DOHH2 (cell line): Measurements from ENCODE around the gene RABL2B.

Experiments
- EZH2phosphoT487 ChIP-seq: fragments of 200-600 bp; sonication (generic); IDR thresholded peaks from 2 replicates; pipeline ENCODE4 v1.6.1; 2017; ENCODE audit warnings: borderline replicate concordance, mild to moderate bottlenecking, antibody characterized with exemption, low read length, moderate library complexity, mixed read lengths
- TF ChIP-seq, protein P1 (sequence below): fragments of 200-600 bp; sonication (generic); IDR thresholded peaks from one replicate; pipeline ENCODE4 v1.5.1; 2014; ENCODE audit warnings: antibody characterized with exemption, mild to moderate bottlenecking, low read depth, low read length; ENCODE audit not compliant: poor library complexity, severe bottlenecking

DNA sequence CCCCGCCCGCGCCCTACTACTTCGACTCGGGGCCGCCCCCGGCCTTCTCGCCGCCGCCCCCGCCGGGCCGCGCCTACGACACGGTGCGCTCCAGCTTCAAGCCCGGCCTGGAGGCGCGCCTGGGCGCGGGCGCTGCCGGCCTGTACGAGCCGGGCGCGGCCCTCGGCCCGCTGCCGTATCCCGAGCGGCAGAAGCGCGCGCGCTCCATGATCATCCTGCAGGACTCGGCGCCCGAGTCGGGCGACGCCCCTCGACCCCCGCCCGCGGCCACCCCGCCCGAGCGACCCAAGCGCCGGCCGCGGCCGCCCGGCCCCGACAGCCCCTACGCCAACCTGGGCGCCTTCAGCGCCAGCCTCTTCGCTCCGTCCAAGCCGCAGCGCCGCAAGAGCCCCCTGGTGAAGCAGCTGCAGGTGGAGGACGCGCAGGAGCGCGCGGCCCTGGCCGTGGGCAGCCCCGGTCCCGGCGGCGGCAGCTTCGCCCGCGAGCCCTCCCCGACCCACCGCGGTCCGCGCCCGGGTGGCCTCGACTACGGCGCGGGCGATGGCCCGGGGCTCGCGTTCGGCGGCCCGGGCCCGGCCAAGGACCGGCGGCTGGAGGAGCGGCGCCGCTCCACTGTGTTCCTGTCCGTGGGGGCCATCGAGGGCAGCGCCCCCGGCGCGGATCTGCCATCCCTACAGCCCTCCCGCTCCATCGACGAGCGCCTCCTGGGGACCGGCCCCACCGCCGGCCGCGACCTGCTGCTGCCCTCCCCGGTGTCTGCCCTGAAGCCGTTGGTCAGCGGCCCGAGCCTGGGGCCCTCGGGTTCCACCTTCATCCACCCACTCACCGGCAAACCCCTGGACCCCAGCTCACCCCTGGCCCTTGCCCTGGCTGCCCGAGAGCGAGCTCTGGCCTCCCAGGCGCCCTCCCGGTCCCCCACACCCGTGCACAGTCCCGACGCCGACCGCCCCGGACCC is 62.9 kb downstream of the RABL2B start:
- TF ChIP-seq, protein P1, sequence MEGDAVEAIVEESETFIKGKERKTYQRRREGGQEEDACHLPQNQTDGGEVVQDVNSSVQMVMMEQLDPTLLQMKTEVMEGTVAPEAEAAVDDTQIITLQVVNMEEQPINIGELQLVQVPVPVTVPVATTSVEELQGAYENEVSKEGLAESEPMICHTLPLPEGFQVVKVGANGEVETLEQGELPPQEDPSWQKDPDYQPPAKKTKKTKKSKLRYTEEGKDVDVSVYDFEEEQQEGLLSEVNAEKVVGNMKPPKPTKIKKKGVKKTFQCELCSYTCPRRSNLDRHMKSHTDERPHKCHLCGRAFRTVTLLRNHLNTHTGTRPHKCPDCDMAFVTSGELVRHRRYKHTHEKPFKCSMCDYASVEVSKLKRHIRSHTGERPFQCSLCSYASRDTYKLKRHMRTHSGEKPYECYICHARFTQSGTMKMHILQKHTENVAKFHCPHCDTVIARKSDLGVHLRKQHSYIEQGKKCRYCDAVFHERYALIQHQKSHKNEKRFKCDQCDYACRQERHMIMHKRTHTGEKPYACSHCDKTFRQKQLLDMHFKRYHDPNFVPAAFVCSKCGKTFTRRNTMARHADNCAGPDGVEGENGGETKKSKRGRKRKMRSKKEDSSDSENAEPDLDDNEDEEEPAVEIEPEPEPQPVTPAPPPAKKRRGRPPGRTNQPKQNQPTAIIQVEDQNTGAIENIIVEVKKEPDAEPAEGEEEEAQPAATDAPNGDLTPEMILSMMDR: no peak
- no peak for TF ChIP-seq EZH2phosphoT487
